Prostate gland (tissue), 2 donors: ENCODE data around the gene CALM3.

Experiments
- CTCF ChIP-seq, 4 experiments: fragments of 200-600 bp in 2 of 4; fragments of 450-650 bp in 2 of 4; sonication (generic) in 2 of 4; IDR thresholded peaks; 1 replicate in 3 of 4; 2 replicates in 1 of 4; pipeline ENCODE4 v1.5.1; 2016 to 2019; ENCODE audit warnings: antibody characterized with exemption in 4 of 4, mild to moderate bottlenecking in 2 of 4, moderate library complexity in 2 of 4
- POLR2A ChIP-seq: fragments of 450-650 bp; IDR thresholded peaks from one replicate; pipeline ENCODE4 v1.6.1; 2016; ENCODE audit warnings: antibody characterized with exemption, mild to moderate bottlenecking
- POLR2AphosphoS5 ChIP-seq: sonication (generic); formaldehyde crosslinking; IDR thresholded peaks from one replicate; pipeline ENCODE4 v1.6.1; 2017; ENCODE audit warnings: antibody characterized with exemption

- TF ChIP-seq CTCF (IDR thresholded peaks at IDR 0.05) (no peak), POLR2A (no peak), POLR2AphosphoS5 (no peak)
Measured at GRCh38 chr19:46659151-46660007, 58.2 kb downstream of the CALM3 start.
